Measurements from ENCODE around the gene TOMM40.
"Not testable (repeated sequence)": the region's sequence is repeated elsewhere in the genome, so short reads cannot be mapped to it uniquely, and the experiment has no call there.

Gene TOMM40

GRCh38 chr19:44900328-44901244 is 9.5 kb downstream of the TOMM40 start:
- DNase-seq, result no peak

DNA sequence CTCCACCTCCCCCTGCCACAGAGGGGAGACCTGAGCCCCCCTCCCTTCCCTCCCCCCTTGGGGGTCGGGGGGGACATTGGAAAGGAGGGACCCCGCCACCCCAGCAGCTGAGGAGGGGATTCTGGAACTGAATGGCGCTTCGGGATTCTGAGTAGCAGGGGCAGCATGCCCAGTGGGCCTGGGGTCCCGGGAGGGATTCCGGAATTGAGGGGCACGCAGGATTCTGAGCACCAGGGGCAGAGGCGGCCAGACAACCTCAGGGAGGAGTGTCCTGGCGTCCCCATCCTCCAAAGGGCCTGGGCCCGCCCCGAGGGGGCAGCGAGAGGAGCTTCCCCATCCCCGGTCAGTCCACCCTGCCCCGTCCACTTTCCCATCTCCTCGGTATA is 12.2 kb downstream of the TOMM40 start:
- DNase-seq, result no peak

DNA sequence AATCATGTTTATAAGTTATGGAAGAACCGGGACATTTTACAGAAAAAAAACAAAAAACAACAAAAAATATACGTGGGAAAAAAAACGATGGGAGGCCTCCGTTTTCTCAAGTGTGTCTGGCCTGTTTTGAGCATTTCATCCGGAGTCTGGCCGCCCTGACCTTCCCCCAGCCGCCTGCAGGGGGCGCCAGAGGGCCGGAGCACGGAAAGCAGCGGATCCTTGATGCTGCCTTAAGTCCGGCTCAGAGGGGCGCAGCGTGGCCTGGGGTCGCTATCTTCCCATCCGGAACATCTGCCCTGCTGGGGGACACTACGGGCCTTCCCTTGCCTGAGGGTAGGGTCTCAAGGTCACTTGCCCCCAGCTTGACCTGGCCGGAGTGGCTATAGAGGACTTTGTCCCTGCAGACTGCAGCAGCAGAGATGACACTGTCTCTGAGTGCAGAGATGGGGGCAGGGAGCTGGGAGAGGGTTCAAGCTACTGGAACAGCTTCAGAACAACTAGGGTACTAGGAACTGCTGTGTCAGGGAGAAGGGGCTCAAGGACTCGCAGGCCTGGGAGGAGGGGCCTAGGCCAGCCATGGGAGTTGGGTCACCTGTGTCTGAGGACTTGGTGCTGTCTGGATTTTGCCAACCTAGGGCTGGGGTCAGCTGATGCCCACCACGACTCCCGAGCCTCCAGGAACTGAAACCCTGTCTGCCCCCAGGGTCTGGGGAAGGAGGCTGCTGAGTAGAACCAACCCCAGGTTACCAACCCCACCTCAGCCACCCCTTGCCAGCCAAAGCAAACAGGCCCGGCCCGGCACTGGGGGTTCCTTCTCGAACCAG is 12.8 kb downstream of the TOMM40 start:
- DNase-seq, result peak; percentile 43

GRCh38 chr19:44904426-44904994 is 13.5 kb downstream of the TOMM40 start:
- DNase-seq, result no peak

DNA sequence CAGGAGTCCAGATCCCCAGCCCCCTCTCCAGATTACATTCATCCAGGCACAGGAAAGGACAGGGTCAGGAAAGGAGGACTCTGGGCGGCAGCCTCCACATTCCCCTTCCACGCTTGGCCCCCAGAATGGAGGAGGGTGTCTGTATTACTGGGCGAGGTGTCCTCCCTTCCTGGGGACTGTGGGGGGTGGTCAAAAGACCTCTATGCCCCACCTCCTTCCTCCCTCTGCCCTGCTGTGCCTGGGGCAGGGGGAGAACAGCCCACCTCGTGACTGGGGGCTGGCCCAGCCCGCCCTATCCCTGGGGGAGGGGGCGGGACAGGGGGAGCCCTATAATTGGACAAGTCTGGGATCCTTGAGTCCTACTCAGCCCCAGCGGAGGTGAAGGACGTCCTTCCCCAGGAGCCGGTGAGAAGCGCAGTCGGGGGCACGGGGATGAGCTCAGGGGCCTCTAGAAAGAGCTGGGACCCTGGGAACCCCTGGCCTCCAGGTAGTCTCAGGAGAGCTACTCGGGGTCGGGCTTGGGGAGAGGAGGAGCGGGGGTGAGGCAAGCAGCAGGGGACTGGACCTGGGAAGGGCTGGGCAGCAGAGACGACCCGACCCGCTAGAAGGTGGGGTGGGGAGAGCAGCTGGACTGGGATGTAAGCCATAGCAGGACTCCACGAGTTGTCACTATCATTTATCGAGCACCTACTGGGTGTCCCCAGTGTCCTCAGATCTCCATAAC is 14.5 kb downstream of the TOMM40 start, which contains the start of gene APOE:
Gene APOE, plus strand, starts transcription at position 360 of the 724 bp plus-strand sequence. CDS start 829 bp downstream, outside the sequence.
- DNase-seq, result no peak

DNA sequence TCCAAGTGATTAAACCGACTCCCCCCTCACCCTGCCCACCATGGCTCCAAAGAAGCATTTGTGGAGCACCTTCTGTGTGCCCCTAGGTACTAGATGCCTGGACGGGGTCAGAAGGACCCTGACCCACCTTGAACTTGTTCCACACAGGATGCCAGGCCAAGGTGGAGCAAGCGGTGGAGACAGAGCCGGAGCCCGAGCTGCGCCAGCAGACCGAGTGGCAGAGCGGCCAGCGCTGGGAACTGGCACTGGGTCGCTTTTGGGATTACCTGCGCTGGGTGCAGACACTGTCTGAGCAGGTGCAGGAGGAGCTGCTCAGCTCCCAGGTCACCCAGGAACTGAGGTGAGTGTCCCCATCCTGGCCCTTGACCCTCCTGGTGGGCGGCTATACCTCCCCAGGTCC is 16.6 kb downstream of the TOMM40 start:
- no peak for DNase-seq

GRCh38 chr19:44908074-44908835 is 17.2 kb downstream of the TOMM40 start:
- no peak for DNase-seq

- DNase-seq, result no peak
Observed at GRCh38 chr19:44908836-44909261, 17.8 kb downstream of the TOMM40 start.

- DNase-seq, result no peak
Observed at GRCh38 chr19:44909775-44910174, 18.7 kb downstream of the TOMM40 start.

DNA sequence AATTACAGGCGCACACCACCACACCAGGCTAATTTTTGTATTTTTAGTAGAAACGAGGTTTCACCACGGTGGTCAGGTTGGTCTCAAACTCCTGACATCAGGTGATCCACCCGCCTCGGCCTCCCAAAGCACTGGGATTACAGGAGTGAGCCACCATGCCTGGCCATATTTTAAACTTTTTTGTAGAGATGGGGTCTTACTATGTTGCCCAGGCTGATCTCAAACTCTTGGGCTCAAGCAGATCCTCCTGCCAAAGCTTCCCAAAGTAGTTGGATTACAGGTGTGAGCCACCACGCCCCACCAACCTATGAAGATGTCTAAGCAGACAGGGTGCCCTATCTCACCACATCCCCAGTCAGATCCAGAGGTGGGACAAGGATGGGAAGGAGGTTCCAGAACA is 20.8 kb downstream of the TOMM40 start:
- not testable (repeated sequence) for DNase-seq

GRCh38 chr19:44912854-44913253 is 21.8 kb downstream of the TOMM40 start:
- peak; percentile 77 for DNase-seq

GRCh38 chr19:44913512-44914432 is 22.7 kb downstream of the TOMM40 start:
- DNase-seq, result not testable (repeated sequence)

GRCh38 chr19:44914433-44915206 is 23.6 kb downstream of the TOMM40 start, which contains the start of gene APOC1:
Gene APOC1, plus strand, starts transcription at chr19:44914608. Its CDS starts 284 bp downstream, at chr19:44914892.
- DNase-seq, result peak; percentile 82

DNA sequence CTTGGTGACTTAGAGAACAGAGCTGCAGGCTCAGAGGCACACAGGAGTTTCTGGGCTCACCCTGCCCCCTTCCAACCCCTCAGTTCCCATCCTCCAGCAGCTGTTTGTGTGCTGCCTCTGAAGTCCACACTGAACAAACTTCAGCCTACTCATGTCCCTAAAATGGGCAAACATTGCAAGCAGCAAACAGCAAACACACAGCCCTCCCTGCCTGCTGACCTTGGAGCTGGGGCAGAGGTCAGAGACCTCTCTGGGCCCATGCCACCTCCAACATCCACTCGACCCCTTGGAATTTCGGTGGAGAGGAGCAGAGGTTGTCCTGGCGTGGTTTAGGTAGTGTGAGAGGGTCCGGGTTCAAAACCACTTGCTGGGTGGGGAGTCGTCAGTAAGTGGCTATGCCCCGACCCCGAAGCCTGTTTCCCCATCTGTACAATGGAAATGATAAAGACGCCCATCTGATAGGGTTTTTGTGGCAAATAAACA is 33.2 kb downstream of the TOMM40 start:
- DNase-seq, result no peak

GRCh38 chr19:44925114-44925891 is 34.2 kb downstream of the TOMM40 start:
- DNase-seq, result peak; percentile 84

GRCh38 chr19:44926245-44927077 is 35.4 kb downstream of the TOMM40 start:
- not testable (repeated sequence) for DNase-seq

DNA sequence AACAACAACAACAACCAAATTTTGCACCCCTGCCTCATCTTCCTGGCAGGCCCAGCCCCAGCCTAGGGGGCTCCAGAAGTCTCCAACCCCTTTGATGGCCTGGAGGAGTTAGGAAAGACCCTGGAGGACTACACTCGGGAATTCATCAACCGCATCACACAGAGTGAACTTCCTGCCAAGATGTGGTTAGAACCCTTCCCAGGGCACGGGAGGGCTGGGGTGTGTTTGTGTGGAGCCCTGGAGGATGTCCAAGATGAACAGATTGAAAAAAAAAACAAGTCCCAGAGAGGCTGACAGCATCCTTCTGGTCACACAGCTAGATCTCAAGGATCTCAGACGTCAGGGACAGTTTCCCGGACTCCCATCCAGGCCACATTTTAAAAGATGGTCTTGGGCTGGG is 36.7 kb downstream of the TOMM40 start:
- DNase-seq, result no peak

DNA sequence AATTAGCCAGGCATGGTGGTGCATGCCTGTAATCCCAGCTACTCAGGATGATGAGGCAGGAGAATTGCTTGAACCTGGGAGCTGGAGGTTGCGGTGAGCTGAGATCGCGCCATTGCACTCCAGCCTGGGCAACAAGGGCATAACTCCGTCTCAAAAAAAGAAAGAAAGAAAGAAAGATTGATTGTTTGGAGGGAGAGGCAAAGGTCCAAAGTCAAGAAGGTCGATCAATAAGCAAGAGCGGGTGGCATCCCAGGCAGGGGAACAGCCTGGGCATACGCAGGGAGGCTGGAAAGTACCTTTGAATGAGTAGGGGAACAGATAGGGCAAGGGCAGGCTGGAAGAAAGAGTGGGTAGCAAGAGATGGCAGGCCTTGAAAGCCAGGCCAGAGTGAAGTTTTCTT is 39.0 kb downstream of the TOMM40 start:
- no peak for DNase-seq
